Measurements from ENCODE around the gene S100A7. TPM values are rescaled to one million over a fixed set of nuclear protein-coding genes. Genes with fewer than 3 reads are reported as not detected.
"Not testable (repeated sequence)": the region's sequence is repeated elsewhere in the genome, so short reads cannot be mapped to it uniquely, and the experiment has no call there.

The S100A7 gene
- total RNA-seq, 4 donors from 2014 or later: not detected

GRCh38 chr1:153417136-153417888 lies 43.1 kb downstream of the S100A7 start:
- TF ChIP-seq CTCF (IDR thresholded peaks at IDR 0.05): no peak
- ATAC-seq (ENCODE audit: low FRiP score): no peak
- no peak for DNase-seq (ENCODE audit: low spot score)

- DNase-seq (ENCODE audit: low spot score) (no peak), ATAC-seq (ENCODE audit: low FRiP score) (no peak)
- TF ChIP-seq CTCF (IDR thresholded peaks at IDR 0.05): no peak
Measured at GRCh38 chr1:153415850-153416570, 44.4 kb downstream of the S100A7 start, which contains the start of gene S100A7A. TSS of gene S100A7A (plus strand) at chr1:153416520. CDS start at chr1:153418083, 1,563 bp downstream.

GRCh38 chr1:153413961-153414360 lies 46.5 kb downstream of the S100A7 start:
- ATAC-seq (ENCODE audit: low FRiP score); DNase-seq (ENCODE audit: low spot score): not testable (repeated sequence)

Other genes with a start within 250 kb of the S100A7 start
- gene PRR9, start 243.1 kb downstream of the S100A7 start, total RNA-seq: 1 to 10 TPM in 2 of 4 donors, not detected in 2; 2.0 to 5.4 TPM
- gene LORICRIN, start 201.0 kb downstream of the S100A7 start, total RNA-seq: not detected
- not detected for gene PGLYRP3, start 147.7 kb downstream of the S100A7 start, total RNA-seq
- not detected for gene PGLYRP4, start 111.8 kb downstream of the S100A7 start, total RNA-seq
- gene S100A9, start 102.8 kb downstream of the S100A7 start, total RNA-seq: 1,000 to 10,000 TPM in 1 of 4 donors, 100 to 1,000 TPM in 3; 436 to 2,200 (median 573) TPM
- 10 to 100 TPM in 2 of 4 donors, 1 to 10 TPM in 2; 4.2 to 59.0 (median 9.6) TPM for gene S100A12, start 85.0 kb downstream of the S100A7 start, total RNA-seq
- 100 to 1,000 TPM in 1 of 4 donors, 10 to 100 TPM in 3; 50.4 to 402 (median 59.6) TPM for gene S100A8, start 69.6 kb downstream of the S100A7 start, total RNA-seq
- not detected for gene S100A7A, start 44.1 kb downstream of the S100A7 start, total RNA-seq
- gene S100A6, start 75.3 kb upstream of the S100A7 start, total RNA-seq: 100 to 1,000 TPM; 315 to 566 (median 427) TPM
- gene S100A5, start 80.3 kb upstream of the S100A7 start, total RNA-seq: not detected
- 100 to 1,000 TPM; 323 to 723 (median 337) TPM for gene S100A4, start 85.2 kb upstream of the S100A7 start, total RNA-seq
- gene S100A3, start 88.6 kb upstream of the S100A7 start, total RNA-seq: 1 to 10 TPM in 3 of 4 donors, not detected in 1; 1.7 to 3.2 (median 2.7) TPM
- 1 to 10 TPM in 2 of 4 donors, not detected in 2; 1.3 to 6.5 TPM for gene S100A2, start 105.2 kb upstream of the S100A7 start, total RNA-seq
- gene S100A16, start 152.5 kb upstream of the S100A7 start, total RNA-seq: 100 to 1,000 TPM in 3 of 4 donors, 10 to 100 TPM in 1; 84.5 to 225 (median 127) TPM
- 1 to 10 TPM in 2 of 4 donors, under 1 TPM in 1, not detected in 1; 0.50 to 1.9 (median 1.3) TPM for gene S100A14, start 155.7 kb upstream of the S100A7 start, total RNA-seq
- 100 to 1,000 TPM; 118 to 192 (median 176) TPM for gene S100A13, start 166.9 kb upstream of the S100A7 start, total RNA-seq
- gene S100A1, start 167.8 kb upstream of the S100A7 start, total RNA-seq: 10 to 100 TPM in 3 of 4 donors, 1 to 10 TPM in 1; 6.0 to 36.5 (median 23.7) TPM
- 10 to 100 TPM; 31.4 to 63.5 (median 53.7) TPM for gene CHTOP, start 173.4 kb upstream of the S100A7 start, total RNA-seq
- 10 to 100 TPM; 40.2 to 62.2 (median 54.8) TPM for gene SNAPIN, start 198.1 kb upstream of the S100A7 start, total RNA-seq
- 100 to 1,000 TPM in 3 of 4 donors, 10 to 100 TPM in 1; 80.2 to 201 (median 122) TPM for gene ILF2, start 210.3 kb upstream of the S100A7 start, total RNA-seq
- gene NPR1, start 218.0 kb upstream of the S100A7 start, total RNA-seq: 100 to 1,000 TPM in 3 of 4 donors, 10 to 100 TPM in 1; 87.3 to 203 (median 120) TPM